Thyroid gland (tissue), 4 donors: Measurements from ENCODE around the gene VWA3B. TPM values are rescaled to one million over a fixed set of nuclear protein-coding genes. Genes with fewer than 3 reads are reported as not detected.

ENCODE experiments used
- DNase-seq, 2 donors: peaks; one replicate each; pipeline ENCODE4 v3.0.0-alpha.2; 2019
- H3K27ac ChIP-seq, 3 donors: fragments of 200-600 bp; sonication (generic); 1 replicate in 2 of 3; 2 replicates in 1 of 3; pipeline ENCODE4 v1.5.1; 2016 to 2019; ENCODE audit warnings: mild to moderate bottlenecking in 1 of 3, moderate library complexity in 1 of 3
- H3K27me3 ChIP-seq: fragments of 200-600 bp; sonication (generic); one replicate; pipeline ENCODE4 v1.5.1; 2019
- H3K36me3 ChIP-seq, 2 donors: fragments of 200-600 bp; sonication (generic); one replicate each; pipeline ENCODE4 v1.5.1; 2016 to 2019
- H3K4me1 ChIP-seq, 2 donors: fragments of 200-600 bp; sonication (generic); one replicate each; pipeline ENCODE4 v1.5.1; 2017 to 2019
- H3K4me3 ChIP-seq, 3 donors: fragments of 200-600 bp; sonication (generic); replicated peaks in 1 of 3; 1 replicate in 2 of 3; 2 replicates in 1 of 3; pipeline ENCODE4 v1.5.1; 2016; ENCODE audit warnings: mild to moderate bottlenecking in 1 of 3
- H3K9me3 ChIP-seq: fragments of 200-600 bp; sonication (generic); one replicate; pipeline ENCODE4 v1.5.1; 2017
- CTCF ChIP-seq, 6 experiments: fragments of 200-600 bp in 3 of 6; fragments of 450-650 bp in 3 of 6; sonication (generic) in 3 of 6; IDR thresholded peaks; one replicate each; pipeline ENCODE4 v1.5.1; 2016 to 2019; ENCODE audit warnings: antibody characterized with exemption in 6 of 6, mild to moderate bottlenecking in 2 of 6, inconsistent platforms in 1 of 6, moderate library complexity in 1 of 6
- POLR2A ChIP-seq, 2 donors: fragments of 450-650 bp; IDR thresholded peaks; one replicate each; pipeline ENCODE4 v1.6.1; 2017; ENCODE audit warnings: antibody characterized with exemption in 2 of 2, mild to moderate bottlenecking in 2 of 2, moderate library complexity in 1 of 2
- WGBS, 2 donors: methylation state at CpG; one replicate each; pipeline ENCODE4 v1.1.5; 2017; 5-methylcytosine and 5-hydroxymethylcytosine counted together
- intact Hi-C: fragments of 100-400 bp; cut with DNase I; formaldehyde crosslinking; loops from one replicate; pipeline ENCODE4 v1.15.1; 2023
- total RNA-seq, 4 donors: library from RNA; depleted of rRNA; stranded (reverse); fragments of >200 nt; gene quantifications; one replicate each; pipeline ENCODE4 v1.2.3, GENCODE V29; 2016

VWA3B gene
- total RNA-seq, 4 donors from 2014 or later = 0.81 TPM; not detected in 3

- intact Hi-C loops = no loop called here
- H3K27ac ChIP-seq = no peak overlapping the region
- H3K36me3 ChIP-seq = no peaks in the 10 kb centered on the region
- 83 to 91% methylated on average over 4 of the region's 4 CpGs for WGBS, 2 donors
- no peak for TF ChIP-seq POLR2A (IDR thresholded peaks at IDR 0.05)
- TF ChIP-seq CTCF (IDR thresholded peaks at IDR 0.05) = no peak
- no peaks in the 10 kb centered on the region for H3K27me3 ChIP-seq
- DNase-seq = no peak
- H3K9me3 ChIP-seq = no peaks in the 10 kb centered on the region
- no peaks in the 10 kb centered on the region for H3K4me1 ChIP-seq
- H3K4me3 ChIP-seq = no peak overlapping the region
These were observed 242.6 kb downstream of the VWA3B start for GRCh38 chr2:98329549-98329948.

GRCh38 chr2:98332989-98333388 is 246.0 kb downstream of the VWA3B start:
- no peak for TF ChIP-seq POLR2A (IDR thresholded peaks at IDR 0.05)
- TF ChIP-seq CTCF (IDR thresholded peaks at IDR 0.05) = no peak
- H3K4me1 ChIP-seq = no peaks in the 10 kb centered on the region
- no peaks in the 10 kb centered on the region for H3K27me3 ChIP-seq
- no peak overlapping the region for H3K4me3 ChIP-seq
- DNase-seq = no peak
- intact Hi-C loops = no loop called here
- H3K27ac ChIP-seq = no peak overlapping the region
- no peaks in the 10 kb centered on the region for H3K9me3 ChIP-seq
- WGBS, 2 donors = 81 to 90% methylated on average over 5 of the region's 5 CpGs
- H3K36me3 ChIP-seq = no peaks in the 10 kb centered on the region

- Histone ChIP-seq H3K27me3 (no peaks in the 10 kb centered on the region), H3K9me3 (no peaks in the 10 kb centered on the region), H3K36me3 (no peaks in the 10 kb centered on the region), H3K27ac (no peak overlapping the region), H3K4me3 (no peak overlapping the region), H3K4me1 (no peaks in the 10 kb centered on the region)
- 67 to 68% methylated on average over 2 of the region's 2 CpGs for WGBS, 2 donors
- intact Hi-C loops = no loop called here
- DNase-seq = no peak
- TF ChIP-seq CTCF (IDR thresholded peaks at IDR 0.05) (no peak), POLR2A (IDR thresholded peaks at IDR 0.05) (no peak)
These were observed 247.0 kb downstream of the VWA3B start for GRCh38 chr2:98333922-98334321.

GRCh38 chr2:98334439-98335078 is 247.6 kb downstream of the VWA3B start:
- H3K4me1 ChIP-seq = no peaks in the 10 kb centered on the region
- intact Hi-C loops = no loop called here
- H3K9me3 ChIP-seq = no peaks in the 10 kb centered on the region
- DNase-seq = no peak
- H3K4me3 ChIP-seq = no peak overlapping the region
- no peaks in the 10 kb centered on the region for H3K36me3 ChIP-seq
- no peaks in the 10 kb centered on the region for H3K27me3 ChIP-seq
- no peak for TF ChIP-seq POLR2A (IDR thresholded peaks at IDR 0.05)
- no peak for TF ChIP-seq CTCF (IDR thresholded peaks at IDR 0.05)
- WGBS, 2 donors = 40 to 47% methylated on average over 4 of the region's 4 CpGs
- H3K27ac ChIP-seq = no peak overlapping the region

GRCh38 chr2:98335271-98335670 is 248.3 kb downstream of the VWA3B start:
- no peak for DNase-seq
- TF ChIP-seq POLR2A (IDR thresholded peaks at IDR 0.05) (no peak), CTCF (IDR thresholded peaks at IDR 0.05) (no peak)
- H3K9me3 ChIP-seq = no peaks in the 10 kb centered on the region
- H3K4me1 ChIP-seq = no peaks in the 10 kb centered on the region
- WGBS, 2 donors = 84 to 86% methylated on average over 3 of the region's 3 CpGs
- intact Hi-C loops = no loop called here
- no peak overlapping the region for H3K4me3 ChIP-seq
- H3K27ac ChIP-seq = no peak overlapping the region
- H3K36me3 ChIP-seq = no peaks in the 10 kb centered on the region
- H3K27me3 ChIP-seq = no peaks in the 10 kb centered on the region
